Smooth muscle cell (in vitro differentiated cells): ENCODE data around the gene HDAC11. TPM values are rescaled to one million over a fixed set of nuclear protein-coding genes. Genes with fewer than 3 reads are reported as not detected.

Experiments
- DNase-seq: peaks from one replicate; lab custom pipeline; 2025; ENCODE audit not compliant: unreplicated experiment; lab: John Stamatoyannopoulos, UW
- H2AFZ ChIP-seq: fragments of 200-600 bp; sonication (generic); 2 replicates; pipeline ENCODE4 v1.6.0; 2016; ENCODE audit warnings: antibody characterized with exemption, low read depth, mild to moderate bottlenecking
- H3F3A ChIP-seq: fragments of 200-600 bp; sonication (generic); 2 replicates; pipeline ENCODE4 v1.6.0; 2017; ENCODE audit warnings: antibody characterized with exemption, low read depth
- H3K27ac ChIP-seq: fragments of 200-600 bp; sonication (generic); 2 replicates; pipeline ENCODE4 v1.5.1; 2016; ENCODE audit warnings: low read depth, mild to moderate bottlenecking
- H3K27me3 ChIP-seq: fragments of 200-600 bp; sonication (generic); 2 replicates; pipeline ENCODE4 v1.6.1; 2016; ENCODE audit warnings: low read depth, mild to moderate bottlenecking
- H3K36me3 ChIP-seq: fragments of 200-600 bp; sonication (generic); 2 replicates; pipeline ENCODE4 v1.5.1; 2016; ENCODE audit warnings: low read depth
- H3K4me1 ChIP-seq: fragments of 200-600 bp; sonication (generic); 2 replicates; pipeline ENCODE4 v1.5.1; 2016; ENCODE audit warnings: low read depth
- H3K4me2 ChIP-seq: fragments of 200-600 bp; sonication (generic); 2 replicates; pipeline ENCODE4 v1.6.0; 2016; ENCODE audit warnings: mild to moderate bottlenecking
- H3K4me3 ChIP-seq: fragments of 200-600 bp; sonication (generic); 2 replicates; pipeline ENCODE4 v1.5.1; 2016; ENCODE audit warnings: mild to moderate bottlenecking
- H3K79me2 ChIP-seq: fragments of 200-600 bp; sonication (generic); 2 replicates; pipeline ENCODE4 v1.6.0; 2016; ENCODE audit warnings: low read depth, mild to moderate bottlenecking
- H3K9ac ChIP-seq: fragments of 200-600 bp; sonication (generic); 2 replicates; pipeline ENCODE4 v1.6.0; 2016; ENCODE audit warnings: low read depth
- H3K9me3 ChIP-seq: fragments of 200-600 bp; sonication (generic); replicated peaks from 2 replicates; pipeline ENCODE4 v1.5.1; 2016; ENCODE audit warnings: low read depth
- H4K20me1 ChIP-seq: fragments of 200-600 bp; sonication (generic); 2 replicates; pipeline ENCODE4 v1.6.0; 2016; ENCODE audit warnings: low read depth
- CTCF ChIP-seq: fragments of 200-600 bp; sonication (generic); IDR thresholded peaks from 2 replicates; pipeline ENCODE4 v1.5.1; 2017; ENCODE audit warnings: borderline replicate concordance, mild to moderate bottlenecking, antibody characterized with exemption; ENCODE audit not compliant: insufficient read depth, poor library complexity, severe bottlenecking
- WGBS: methylation state at CpG from one replicate; pipeline ENCODE4 v1.1.7; 2016; ENCODE audit warnings: low lambda C conversion rate; 5-methylcytosine and 5-hydroxymethylcytosine counted together
- polyA plus RNA-seq: library from polyadenylated mRNA; unstranded; fragments of >200 nt; fragmentation: Nextera tagmentation; extraction: Ambion mirVana; gene quantifications from 2 replicates; pipeline ENCODE4 v1.2.1, GENCODE V29; 2016
- total RNA-seq: library from RNA; depleted of rRNA; stranded (reverse); fragments of >200 nt; gene quantifications from 2 replicates; pipeline ENCODE4 v1.2.3, GENCODE V29; 2014

HDAC11 gene
- total and polyA plus RNA-seq, 2 experiments from 2014 or later: 9.6 to 14.8 TPM

GRCh38 chr3:13470894-13471574 lies 9.1 kb upstream of the HDAC11 start:
- DNase-seq: no peak
- Histone ChIP-seq H3F3A (no peaks in the 10 kb centered on the region), H3K9me3 (no peaks in the 10 kb centered on the region), H3K36me3 (no peaks in the 10 kb centered on the region), H3K27me3 (no peaks in the 10 kb centered on the region), H3K4me3 (no peak overlapping the region), H3K79me2 (no peaks in the 10 kb centered on the region), H2AFZ (no peak overlapping the region), H3K27ac (no peak overlapping the region), H3K4me1 (no peaks in the 10 kb centered on the region), H4K20me1 (no peaks in the 10 kb centered on the region), H3K4me2 (no peak overlapping the region), H3K9ac (no peak overlapping the region)
- TF ChIP-seq CTCF: no peak
- WGBS: 86% methylated on average over 13 of the region's 13 CpGs

GRCh38 chr3:13472286-13472685 lies 7.8 kb upstream of the HDAC11 start:
- H3K27me3 ChIP-seq: no peaks in the 10 kb centered on the region
- no peak for TF ChIP-seq CTCF
- no peak for DNase-seq
- H3K4me3 ChIP-seq: no peak overlapping the region
- H3K79me2 ChIP-seq: no peaks in the 10 kb centered on the region
- H3K27ac ChIP-seq: no peak overlapping the region
- H3K9me3 ChIP-seq: no peaks in the 10 kb centered on the region
- H3F3A ChIP-seq: no peaks in the 10 kb centered on the region
- no peak overlapping the region for H3K9ac ChIP-seq
- WGBS: 66% methylated on average over 4 of the region's 4 CpGs
- H4K20me1 ChIP-seq: no peaks in the 10 kb centered on the region
- H3K4me2 ChIP-seq: no peak overlapping the region
- H2AFZ ChIP-seq: no peak overlapping the region
- no peaks in the 10 kb centered on the region for H3K4me1 ChIP-seq
- no peaks in the 10 kb centered on the region for H3K36me3 ChIP-seq

- Histone ChIP-seq H2AFZ (no peak overlapping the region), H3K9me3 (no peaks in the 10 kb centered on the region), H3K4me1 (peaks cover 3% of the 10 kb centered on the region), H4K20me1 (no peaks in the 10 kb centered on the region), H3K27me3 (no peaks in the 10 kb centered on the region), H3K36me3 (no peaks in the 10 kb centered on the region), H3K4me3 (no peak overlapping the region), H3K27ac (no peak overlapping the region), H3K9ac (no peak overlapping the region), H3F3A (no peaks in the 10 kb centered on the region), H3K4me2 (no peak overlapping the region), H3K79me2 (no peaks in the 10 kb centered on the region)
- no peak for TF ChIP-seq CTCF
- no peak for DNase-seq
- WGBS: 95% methylated on average over 3 of the region's 3 CpGs
Observed at GRCh38 chr3:13473020-13473419, 7.1 kb upstream of the HDAC11 start.

GRCh38 chr3:13474021-13474420 lies 6.1 kb upstream of the HDAC11 start:
- H3K9ac ChIP-seq: no peak overlapping the region
- no peaks in the 10 kb centered on the region for H3K79me2 ChIP-seq
- no peak for DNase-seq
- 82% methylated on average over 12 of the region's 12 CpGs for WGBS
- no peaks in the 10 kb centered on the region for H3K36me3 ChIP-seq
- no peaks in the 10 kb centered on the region for H3K9me3 ChIP-seq
- H2AFZ ChIP-seq: no peak overlapping the region
- H3K4me2 ChIP-seq: no peak overlapping the region
- H3F3A ChIP-seq: no peaks in the 10 kb centered on the region
- no peaks in the 10 kb centered on the region for H3K27me3 ChIP-seq
- H3K27ac ChIP-seq: no peak overlapping the region
- peaks cover 5% of the 10 kb centered on the region for H3K4me1 ChIP-seq
- TF ChIP-seq CTCF: no peak
- H4K20me1 ChIP-seq: no peaks in the 10 kb centered on the region
- H3K4me3 ChIP-seq: no peak overlapping the region
